Transverse colon (tissue), 3 donors: ENCODE results near the gene ARID4B.

Experiments used
- EP300 ChIP-seq: sonication (generic); formaldehyde crosslinking; IDR thresholded peaks from one replicate; pipeline ENCODE4 v1.6.1; 2017; ENCODE audit warnings: antibody characterized with exemption, low read depth
- POLR2A ChIP-seq: fragments of 450-650 bp; IDR thresholded peaks from one replicate; pipeline ENCODE4 v1.6.1; 2016; ENCODE audit warnings: antibody characterized with exemption, mild to moderate bottlenecking, moderate library complexity
- TF ChIP-seq, protein P1 (sequence below), 5 experiments: fragments of 200-600 bp in 3 of 5; fragments of 450-650 bp in 2 of 5; sonication (generic) in 3 of 5; IDR thresholded peaks; 1 replicate in 2 of 5; 2 replicates in 3 of 5; pipeline ENCODE4 v1.5.1; 2016 to 2017; ENCODE audit warnings: antibody characterized with exemption in 5 of 5, inconsistent platforms in 3 of 5, mild to moderate bottlenecking in 2 of 5, moderate library complexity in 1 of 5

GRCh38 chr1:235229868-235230267 lies 98.1 kb downstream of the ARID4B start:
- TF ChIP-seq POLR2A (no peak), EP300 (no peak)
- TF ChIP-seq, protein P1, sequence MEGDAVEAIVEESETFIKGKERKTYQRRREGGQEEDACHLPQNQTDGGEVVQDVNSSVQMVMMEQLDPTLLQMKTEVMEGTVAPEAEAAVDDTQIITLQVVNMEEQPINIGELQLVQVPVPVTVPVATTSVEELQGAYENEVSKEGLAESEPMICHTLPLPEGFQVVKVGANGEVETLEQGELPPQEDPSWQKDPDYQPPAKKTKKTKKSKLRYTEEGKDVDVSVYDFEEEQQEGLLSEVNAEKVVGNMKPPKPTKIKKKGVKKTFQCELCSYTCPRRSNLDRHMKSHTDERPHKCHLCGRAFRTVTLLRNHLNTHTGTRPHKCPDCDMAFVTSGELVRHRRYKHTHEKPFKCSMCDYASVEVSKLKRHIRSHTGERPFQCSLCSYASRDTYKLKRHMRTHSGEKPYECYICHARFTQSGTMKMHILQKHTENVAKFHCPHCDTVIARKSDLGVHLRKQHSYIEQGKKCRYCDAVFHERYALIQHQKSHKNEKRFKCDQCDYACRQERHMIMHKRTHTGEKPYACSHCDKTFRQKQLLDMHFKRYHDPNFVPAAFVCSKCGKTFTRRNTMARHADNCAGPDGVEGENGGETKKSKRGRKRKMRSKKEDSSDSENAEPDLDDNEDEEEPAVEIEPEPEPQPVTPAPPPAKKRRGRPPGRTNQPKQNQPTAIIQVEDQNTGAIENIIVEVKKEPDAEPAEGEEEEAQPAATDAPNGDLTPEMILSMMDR (IDR thresholded peaks at IDR 0.05): no peak
